Measurements from ENCODE around the gene EIF2S2. TPM values are rescaled to one million over a fixed set of nuclear protein-coding genes. Genes with fewer than 3 reads are reported as not detected.

The EIF2S2 gene
- total RNA-seq, 2 experiments from 2014 or later: 21.8 to 23.2 TPM

- H3K4me3 ChIP-seq (ENCODE audit: low read length): no peak overlapping the region
- peaks cover 24% of the 10 kb centered on the region for H3K36me3 ChIP-seq (ENCODE audit: insufficient read depth, low read length)
- intact Hi-C loops (cut with DNase I, micrococcal nuclease): no loop called here
- ATAC-seq (ENCODE audit: poor library complexity) (no peak), DNase-seq (no peak)
- peaks cover 53% of the 10 kb centered on the region for H3K4me1 ChIP-seq (ENCODE audit: insufficient read depth, low read length)
- H3K27ac ChIP-seq (ENCODE audit: low read depth in 1 of 2, low read length in 2 of 2): no peak overlapping the region
- Mint-ChIP-seq H3K4me3 (peak overlapping the region; percentile 77), H3K36me3 (ENCODE audit: low read depth) (peaks cover 60% of the 10 kb centered on the region), H3K9me3 (no peaks in the 10 kb centered on the region), H3K27me3 (no peaks in the 10 kb centered on the region), H3K4me1 (ENCODE audit: low read depth) (peaks cover 68% of the 10 kb centered on the region), H3K27ac (no peak overlapping the region)
- no peaks in the 10 kb centered on the region for H3K27me3 ChIP-seq (ENCODE audit: control insufficient read depth in 1 of 2, insufficient read depth in 2 of 2, low read length in 2 of 2)
- CTCF ChIA-PET: interaction anchor here (0.7 to 2.5 kb wide), 2 partner anchors 20 to 116 kb away, joined by 3 to 11 read pairs; no protein-coding TSS in a partner anchor
- TF ChIP-seq, protein P1, sequence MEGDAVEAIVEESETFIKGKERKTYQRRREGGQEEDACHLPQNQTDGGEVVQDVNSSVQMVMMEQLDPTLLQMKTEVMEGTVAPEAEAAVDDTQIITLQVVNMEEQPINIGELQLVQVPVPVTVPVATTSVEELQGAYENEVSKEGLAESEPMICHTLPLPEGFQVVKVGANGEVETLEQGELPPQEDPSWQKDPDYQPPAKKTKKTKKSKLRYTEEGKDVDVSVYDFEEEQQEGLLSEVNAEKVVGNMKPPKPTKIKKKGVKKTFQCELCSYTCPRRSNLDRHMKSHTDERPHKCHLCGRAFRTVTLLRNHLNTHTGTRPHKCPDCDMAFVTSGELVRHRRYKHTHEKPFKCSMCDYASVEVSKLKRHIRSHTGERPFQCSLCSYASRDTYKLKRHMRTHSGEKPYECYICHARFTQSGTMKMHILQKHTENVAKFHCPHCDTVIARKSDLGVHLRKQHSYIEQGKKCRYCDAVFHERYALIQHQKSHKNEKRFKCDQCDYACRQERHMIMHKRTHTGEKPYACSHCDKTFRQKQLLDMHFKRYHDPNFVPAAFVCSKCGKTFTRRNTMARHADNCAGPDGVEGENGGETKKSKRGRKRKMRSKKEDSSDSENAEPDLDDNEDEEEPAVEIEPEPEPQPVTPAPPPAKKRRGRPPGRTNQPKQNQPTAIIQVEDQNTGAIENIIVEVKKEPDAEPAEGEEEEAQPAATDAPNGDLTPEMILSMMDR (IDR thresholded peaks at IDR 0.05): no peak
- no peaks in the 10 kb centered on the region for H3K9me3 ChIP-seq (ENCODE audit: control insufficient read depth in 1 of 2, insufficient read depth in 1 of 2, low read length in 2 of 2)
- POLR2A ChIA-PET: interaction anchor here (0.7 to 1.3 kb wide), 5 partner anchors 48 to 1632 kb away, joined by 3 read pairs; partner anchors contain the start of gene CHMP4B
Observed at GRCh38 chr20:34109442-34109841, 2.6 kb downstream of the EIF2S2 start.

DNA sequence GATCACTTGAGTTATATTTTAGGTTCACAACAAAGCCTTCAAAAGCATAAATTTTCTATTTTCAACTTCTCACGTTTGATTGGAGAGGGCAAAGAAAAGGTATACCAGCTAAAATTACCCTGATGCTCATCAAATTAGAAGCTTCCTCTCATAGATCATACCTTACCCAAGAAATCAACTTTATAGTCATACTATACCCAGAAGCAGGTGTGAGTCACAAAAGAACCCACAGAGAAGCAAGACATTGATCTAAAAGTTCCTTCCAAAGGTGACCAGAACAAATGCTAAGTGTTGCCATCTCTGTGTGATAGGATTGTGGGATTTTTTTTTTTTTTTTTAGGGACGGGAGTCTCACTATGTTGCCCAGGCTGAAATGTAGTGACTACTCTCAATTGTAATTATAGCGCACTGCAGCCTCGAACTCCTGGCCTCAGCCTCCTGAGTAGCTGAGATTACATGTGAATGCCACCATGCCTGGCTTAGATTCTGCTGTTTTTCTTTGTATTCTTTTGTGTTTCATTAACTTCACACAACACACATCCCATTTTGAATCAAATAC lies 3.3 kb downstream of the EIF2S2 start:
- no peaks in the 10 kb centered on the region for H3K9me3 Mint-ChIP-seq
- peaks cover 74% of the 10 kb centered on the region for H3K4me1 Mint-ChIP-seq (ENCODE audit: low read depth)
- peaks cover 67% of the 10 kb centered on the region for H3K36me3 Mint-ChIP-seq (ENCODE audit: low read depth)
- peak overlapping the region; percentile 77 for H3K4me3 Mint-ChIP-seq
- H3K27ac ChIP-seq (ENCODE audit: low read depth in 1 of 2, low read length in 2 of 2): no peak overlapping the region
- ChIA-PET POLR2A (interaction anchor here (0.7 to 1.3 kb wide), 5 partner anchors 115 to 1633 kb away, joined by 3 to 4 read pairs (median 3); partner anchors contain the start of genes CHMP4B and ZNF341), CTCF (interaction anchor here (0.7 to 2.5 kb wide), 3 partner anchors 21 to 115 kb away, joined by 3 to 11 read pairs (median 5); no protein-coding TSS in a partner anchor)
- TF ChIP-seq, protein P1 (IDR thresholded peaks at IDR 0.05): no peak
- no peak for DNase-seq
- intact Hi-C loops (cut with DNase I, micrococcal nuclease): no loop called here
- ATAC-seq (ENCODE audit: poor library complexity): no peak
- H3K36me3 ChIP-seq (ENCODE audit: insufficient read depth, low read length): peaks cover 32% of the 10 kb centered on the region
- H3K9me3 ChIP-seq (ENCODE audit: control insufficient read depth in 1 of 2, insufficient read depth in 1 of 2, low read length in 2 of 2): no peaks in the 10 kb centered on the region
- H3K4me3 ChIP-seq (ENCODE audit: low read length): no peak overlapping the region
- H3K4me1 ChIP-seq (ENCODE audit: insufficient read depth, low read length): peaks cover 53% of the 10 kb centered on the region
- H3K27ac Mint-ChIP-seq: peak overlapping the region; percentile 20
- H3K27me3 Mint-ChIP-seq: no peaks in the 10 kb centered on the region
- H3K27me3 ChIP-seq (ENCODE audit: control insufficient read depth in 1 of 2, insufficient read depth in 2 of 2, low read length in 2 of 2): no peaks in the 10 kb centered on the region

GRCh38 chr20:34105978-34106675 lies 5.9 kb downstream of the EIF2S2 start:
- no peak for DNase-seq
- Histone ChIP-seq H3K9me3 (ENCODE audit: control insufficient read depth in 1 of 2, insufficient read depth in 1 of 2, low read length in 2 of 2) (no peaks in the 10 kb centered on the region), H3K4me3 (ENCODE audit: low read length) (no peak overlapping the region), H3K4me1 (ENCODE audit: insufficient read depth, low read length) (peaks cover 41% of the 10 kb centered on the region), H3K27me3 (ENCODE audit: control insufficient read depth in 1 of 2, insufficient read depth in 2 of 2, low read length in 2 of 2) (no peaks in the 10 kb centered on the region), H3K36me3 (ENCODE audit: insufficient read depth, low read length) (peaks cover 57% of the 10 kb centered on the region), H3K27ac (ENCODE audit: low read depth in 1 of 2, low read length in 2 of 2) (no peak overlapping the region)
- Mint-ChIP-seq H3K27ac (peak overlapping the region; percentile 20), H3K9me3 (no peaks in the 10 kb centered on the region), H3K4me3 (no peak overlapping the region), H3K4me1 (ENCODE audit: low read depth) (peaks cover 75% of the 10 kb centered on the region), H3K36me3 (ENCODE audit: low read depth) (peaks cover 83% of the 10 kb centered on the region), H3K27me3 (no peaks in the 10 kb centered on the region)
- POLR2A ChIA-PET: no interaction called here
- TF ChIP-seq, protein P1 (IDR thresholded peaks at IDR 0.05): no peak
- no peak for ATAC-seq (ENCODE audit: poor library complexity)
- intact Hi-C loops (cut with DNase I, micrococcal nuclease): no loop called here
- CTCF ChIA-PET: no interaction called here

Measured in CD4-positive, alpha-beta T cell (primary cell).